ENCODE data around the gene TMEM225B. TPM values are rescaled to one million over a fixed set of nuclear protein-coding genes. Genes with fewer than 3 reads are reported as not detected.

TMEM225B gene
- total RNA-seq, 1 donor from 2014 or later: 1.0 TPM

- ATAC-seq (no peak), DNase-seq (no peak)
- Histone ChIP-seq H3K27me3 (no peaks in the 10 kb centered on the region), H3K4me1 (no peaks in the 10 kb centered on the region), H3K9me3 (no peaks in the 10 kb centered on the region), H3K36me3 (no peaks in the 10 kb centered on the region), H3K4me3 (no peak overlapping the region), H3K27ac (no peak overlapping the region)
- TF ChIP-seq, protein P1, sequence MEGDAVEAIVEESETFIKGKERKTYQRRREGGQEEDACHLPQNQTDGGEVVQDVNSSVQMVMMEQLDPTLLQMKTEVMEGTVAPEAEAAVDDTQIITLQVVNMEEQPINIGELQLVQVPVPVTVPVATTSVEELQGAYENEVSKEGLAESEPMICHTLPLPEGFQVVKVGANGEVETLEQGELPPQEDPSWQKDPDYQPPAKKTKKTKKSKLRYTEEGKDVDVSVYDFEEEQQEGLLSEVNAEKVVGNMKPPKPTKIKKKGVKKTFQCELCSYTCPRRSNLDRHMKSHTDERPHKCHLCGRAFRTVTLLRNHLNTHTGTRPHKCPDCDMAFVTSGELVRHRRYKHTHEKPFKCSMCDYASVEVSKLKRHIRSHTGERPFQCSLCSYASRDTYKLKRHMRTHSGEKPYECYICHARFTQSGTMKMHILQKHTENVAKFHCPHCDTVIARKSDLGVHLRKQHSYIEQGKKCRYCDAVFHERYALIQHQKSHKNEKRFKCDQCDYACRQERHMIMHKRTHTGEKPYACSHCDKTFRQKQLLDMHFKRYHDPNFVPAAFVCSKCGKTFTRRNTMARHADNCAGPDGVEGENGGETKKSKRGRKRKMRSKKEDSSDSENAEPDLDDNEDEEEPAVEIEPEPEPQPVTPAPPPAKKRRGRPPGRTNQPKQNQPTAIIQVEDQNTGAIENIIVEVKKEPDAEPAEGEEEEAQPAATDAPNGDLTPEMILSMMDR (IDR thresholded peaks at IDR 0.05): no peak
- intact Hi-C loops (cut with DNase I): no loop called here
Observed at GRCh38 chr7:99594948-99595745, 2.9 kb upstream of the TMEM225B start.

DNA sequence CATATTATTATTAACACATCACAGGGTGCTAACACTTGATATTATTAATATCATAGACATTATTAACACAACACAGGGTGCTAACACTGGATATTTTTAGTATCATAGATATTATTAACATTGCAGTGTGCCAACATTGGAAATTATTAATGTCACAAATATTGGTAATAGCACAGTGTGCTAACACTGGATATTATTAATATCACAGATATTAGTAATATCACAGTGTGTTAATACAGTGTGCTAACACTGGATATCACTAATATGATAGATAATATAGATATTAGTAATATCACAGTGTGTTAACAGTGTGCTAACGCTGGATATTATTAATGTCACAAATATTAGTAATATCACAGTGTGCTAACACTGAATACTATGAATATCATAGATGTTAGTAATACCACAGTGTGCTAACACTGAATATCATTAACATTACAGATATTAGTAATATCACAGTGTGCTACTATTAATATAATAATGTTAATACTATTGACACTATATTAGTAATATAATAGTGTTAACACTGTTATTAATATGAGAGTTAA is 1.6 kb upstream of the TMEM225B start:
- Histone ChIP-seq H3K27me3 (no peaks in the 10 kb centered on the region), H3K36me3 (no peaks in the 10 kb centered on the region), H3K27ac (no peak overlapping the region), H3K4me1 (no peaks in the 10 kb centered on the region), H3K9me3 (no peaks in the 10 kb centered on the region), H3K4me3 (no peak overlapping the region)
- DNase-seq (no peak), ATAC-seq (no peak)
- intact Hi-C loops (cut with DNase I): no loop called here
- TF ChIP-seq, protein P1 (IDR thresholded peaks at IDR 0.05): no peak

DNA sequence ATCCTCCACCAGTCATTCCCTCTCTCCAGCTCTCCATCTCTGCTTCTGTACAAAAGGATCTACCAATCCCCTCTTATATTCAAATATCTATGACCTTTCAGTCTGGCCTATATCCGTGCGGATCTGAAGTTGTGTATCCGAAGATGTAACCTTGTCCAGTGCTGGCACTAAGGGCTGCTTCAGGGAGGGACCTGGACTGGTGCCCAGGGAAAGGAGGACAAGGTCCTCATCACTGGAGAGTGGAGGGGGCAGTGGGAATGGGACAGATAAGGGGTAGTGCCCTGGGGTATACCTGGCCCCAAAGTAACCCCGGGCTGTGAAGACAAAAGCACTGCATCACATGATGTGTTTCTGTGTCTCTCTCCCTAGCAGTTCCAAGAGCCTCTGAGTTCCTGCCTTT is 1.8 kb downstream of the TMEM225B start:
- ATAC-seq: no peak

DNA sequence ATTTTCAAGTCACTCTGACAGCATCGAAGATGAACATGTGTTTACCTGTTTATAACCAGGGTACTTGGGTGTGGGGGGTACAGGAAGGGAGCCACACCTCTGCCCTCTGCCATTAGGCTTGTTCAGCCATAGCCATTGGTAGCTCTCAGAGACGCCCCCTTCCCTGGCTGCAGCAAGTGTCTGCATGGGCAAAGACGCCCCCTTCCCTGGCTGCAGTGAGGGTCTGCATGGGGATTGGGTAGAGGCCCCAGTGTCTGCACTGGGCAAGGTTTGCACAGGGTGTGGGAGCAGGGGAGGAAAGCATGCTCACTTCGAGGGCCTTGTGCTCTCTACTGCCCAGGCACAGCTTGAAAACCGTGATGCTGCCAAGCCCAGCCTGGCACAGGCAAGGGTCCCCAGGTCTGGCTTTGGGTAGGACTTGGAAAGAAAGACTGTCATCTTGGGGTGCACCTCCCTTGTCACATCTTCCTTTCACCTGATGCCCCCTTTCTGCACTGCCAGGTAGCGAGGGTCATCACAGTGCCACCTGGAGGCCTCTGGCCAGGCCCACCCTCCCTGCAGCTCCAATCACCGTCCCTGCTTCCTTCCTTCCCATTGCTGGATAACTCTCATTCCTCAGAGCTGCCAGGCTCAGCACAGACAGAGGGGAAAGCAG is 3.7 kb downstream of the TMEM225B start:
- Histone ChIP-seq H3K27ac (no peak overlapping the region), H3K27me3 (no peaks in the 10 kb centered on the region), H3K9me3 (no peaks in the 10 kb centered on the region), H3K4me3 (no peak overlapping the region), H3K36me3 (no peaks in the 10 kb centered on the region), H3K4me1 (no peaks in the 10 kb centered on the region)
- ATAC-seq (no peak), DNase-seq (no peak)
- TF ChIP-seq, protein P1 (IDR thresholded peaks at IDR 0.05): no peak
- intact Hi-C loops (cut with DNase I): no loop called here

More for the DNA sequence above, 1.8 kb downstream of the TMEM225B start:
- H3K36me3 ChIP-seq: no peaks in the 10 kb centered on the region
- H3K4me3 ChIP-seq: no peak overlapping the region
- no peak overlapping the region for H3K27ac ChIP-seq
- TF ChIP-seq, protein P1 (IDR thresholded peaks at IDR 0.05): no peak
- no peaks in the 10 kb centered on the region for H3K4me1 ChIP-seq
- H3K27me3 ChIP-seq: no peaks in the 10 kb centered on the region
- DNase-seq: no peak
- intact Hi-C loops (cut with DNase I): no loop called here
- no peaks in the 10 kb centered on the region for H3K9me3 ChIP-seq

DNA sequence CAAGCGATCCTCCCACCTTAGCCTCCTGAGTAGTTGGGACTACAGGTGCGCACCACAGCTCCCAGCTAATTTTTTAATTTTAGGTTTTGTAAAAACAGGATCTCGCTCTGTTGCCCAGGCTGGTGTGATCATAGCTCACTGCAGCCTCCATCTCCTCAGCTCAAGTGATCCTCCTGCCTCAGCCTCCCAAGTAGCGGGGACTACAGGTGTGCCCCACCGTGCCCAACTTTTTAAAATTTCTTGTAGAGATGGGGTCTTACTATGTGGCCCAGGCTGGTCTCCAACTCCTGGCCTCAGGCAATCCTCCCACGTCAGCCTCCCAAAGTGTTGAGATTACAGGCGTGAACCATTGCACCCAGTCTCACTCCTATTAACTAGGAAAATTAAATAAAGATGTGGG is 7.5 kb downstream of the TMEM225B start:
- Histone ChIP-seq H3K9me3 (no peaks in the 10 kb centered on the region), H3K36me3 (no peaks in the 10 kb centered on the region), H3K4me1 (no peaks in the 10 kb centered on the region), H3K4me3 (no peak overlapping the region), H3K27ac (no peak overlapping the region), H3K27me3 (no peaks in the 10 kb centered on the region)
- DNase-seq (no peak), ATAC-seq (no peak)
- TF ChIP-seq, protein P1 (IDR thresholded peaks at IDR 0.05): no peak
- intact Hi-C loops (cut with DNase I): no loop called here

Measured in upper lobe of right lung (tissue), 1 donor.